Neural progenitor cell (in vitro differentiated cells): ENCODE results near the gene SYF2. TPM values are rescaled to one million over a fixed set of nuclear protein-coding genes. Genes with fewer than 3 reads are reported as not detected.

Experiments used
- DNase-seq: peaks from one replicate; pipeline ENCODE4 v3.0.0-alpha.2; 2016; ENCODE audit warnings: low spot score
- H2AFZ ChIP-seq: fragments of 200-600 bp; sonication (generic); replicated peaks from 2 replicates; pipeline ENCODE4 v1.6.1; 2016; ENCODE audit warnings: antibody characterized with exemption
- H3F3A ChIP-seq: fragments of 200-600 bp; sonication (generic); 2 replicates; pipeline ENCODE4 v1.6.1; 2016; ENCODE audit warnings: antibody characterized with exemption, low read depth
- H3K27ac ChIP-seq: fragments of 200-600 bp; sonication (generic); 2 replicates; pipeline ENCODE4 v1.5.1; 2016; ENCODE audit warnings: mild to moderate bottlenecking
- H3K27me3 ChIP-seq: fragments of 200-600 bp; sonication (generic); 2 replicates; pipeline ENCODE4 v1.6.1; 2016; ENCODE audit warnings: mild to moderate bottlenecking, moderate library complexity
- H3K36me3 ChIP-seq: fragments of 200-600 bp; sonication (generic); 2 replicates; pipeline ENCODE4 v1.5.1; 2016
- H3K4me1 ChIP-seq: fragments of 200-600 bp; sonication (generic); 2 replicates; pipeline ENCODE4 v1.6.1; 2016; ENCODE audit warnings: mixed run types
- H3K4me2 ChIP-seq: fragments of 200-600 bp; sonication (generic); 2 replicates; pipeline ENCODE4 v1.6.1; 2016
- H3K4me3 ChIP-seq: fragments of 200-600 bp; sonication (generic); 2 replicates; pipeline ENCODE4 v1.5.1; 2016
- H3K79me2 ChIP-seq: fragments of 200-600 bp; sonication (generic); 2 replicates; pipeline ENCODE4 v1.6.1; 2016; ENCODE audit warnings: low read depth
- H3K9ac ChIP-seq: fragments of 200-600 bp; sonication (generic); 2 replicates; pipeline ENCODE4 v1.6.1; 2016
- H3K9me3 ChIP-seq: fragments of 200-600 bp; sonication (generic); 2 replicates; pipeline ENCODE4 v1.5.1; 2016; ENCODE audit warnings: low read depth
- H4K20me1 ChIP-seq: fragments of 200-600 bp; sonication (generic); 2 replicates; pipeline ENCODE4 v1.6.1; 2016; ENCODE audit warnings: low read depth
- H3K27ac Mint-ChIP-seq: 3 replicates; pipeline ENCODE4 v1.8.0; 2021; ENCODE audit warnings: mixed read lengths
- H3K27me3 Mint-ChIP-seq: 2 replicates; pipeline ENCODE4 v1.8.0; 2022; ENCODE audit warnings: low read depth, mild to moderate bottlenecking, inconsistent platforms, moderate library complexity, mixed read lengths; ENCODE audit not compliant: insufficient read depth
- H3K36me3 Mint-ChIP-seq: 3 replicates; pipeline ENCODE4 v1.8.0; 2021; ENCODE audit warnings: mixed read lengths
- H3K4me1 Mint-ChIP-seq: 3 replicates; pipeline ENCODE4 v1.8.0; 2021; ENCODE audit warnings: mixed read lengths
- H3K4me3 Mint-ChIP-seq: 3 replicates; pipeline ENCODE4 v1.8.0; 2021; ENCODE audit warnings: mild to moderate bottlenecking, moderate library complexity, mixed read lengths
- H3K9me3 Mint-ChIP-seq: 3 replicates; pipeline ENCODE4 v1.8.0; 2020; ENCODE audit warnings: mixed read lengths
- EZH2 ChIP-seq: fragments of 200-600 bp; sonication (generic); IDR thresholded peaks from 2 replicates; pipeline ENCODE4 v1.6.1; 2017; ENCODE audit warnings: antibody characterized with exemption, mild to moderate bottlenecking, moderate library complexity
- EZH2phosphoT487 ChIP-seq: fragments of 200-600 bp; sonication (generic); IDR thresholded peaks from 2 replicates; pipeline ENCODE4 v1.6.1; 2017; ENCODE audit warnings: antibody characterized with exemption
- total RNA-seq: library from RNA; depleted of rRNA; stranded (reverse); fragments of >200 nt; gene quantifications from 2 replicates; pipeline ENCODE4 v1.2.3, GENCODE V29; 2015; ENCODE audit warnings: low replicate concordance
- TF ChIP-seq, protein P1 (sequence below): fragments of 200-600 bp; sonication (generic); IDR thresholded peaks from 2 replicates; pipeline ENCODE4 v1.5.1; 2017; ENCODE audit warnings: antibody characterized with exemption, mild to moderate bottlenecking

SYF2 gene
- total RNA-seq, 1 donor from 2014 or later: 114 TPM

DNA sequence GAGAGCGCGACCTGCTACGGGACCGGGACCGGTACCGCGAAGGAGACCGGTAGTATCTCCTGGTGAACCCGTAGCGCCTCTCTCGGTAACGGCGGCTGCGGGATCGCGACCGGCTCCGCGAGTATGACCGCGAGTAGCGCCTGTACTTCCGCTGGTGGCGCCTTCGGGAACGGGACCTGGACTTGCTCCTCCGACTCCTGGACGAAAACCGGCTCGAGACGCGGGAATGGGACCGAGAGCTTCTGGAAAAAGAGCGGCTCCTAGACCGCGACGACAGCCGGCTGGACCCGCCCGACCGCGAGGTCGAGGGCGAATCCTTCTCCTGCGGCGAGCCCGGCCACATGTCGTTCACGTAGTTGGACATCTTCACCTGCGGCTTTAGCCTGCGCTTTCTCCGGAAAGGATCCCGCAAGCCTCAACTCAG, 14.3 kb upstream of the SYF2 start:
- H3F3A ChIP-seq: peaks cover 47% of the 10 kb centered on the region
- peaks cover 25% of the 10 kb centered on the region for H3K4me1 Mint-ChIP-seq
- peaks cover 12% of the 10 kb centered on the region for H3K36me3 ChIP-seq
- no peaks in the 10 kb centered on the region for H3K9me3 Mint-ChIP-seq
- H3K4me2 ChIP-seq: peak overlapping the region; percentile 96
- no peaks in the 10 kb centered on the region for H3K9me3 ChIP-seq
- peak overlapping the region; percentile 58 for H3K9ac ChIP-seq
- DNase-seq: peak; percentile 66
- H3K4me1 ChIP-seq: no peaks in the 10 kb centered on the region
- peak overlapping the region; percentile 85 for H3K27ac ChIP-seq
- no peaks in the 10 kb centered on the region for H3K27me3 ChIP-seq
- H3K4me3 ChIP-seq: peak overlapping the region; percentile 89
- H3K36me3 Mint-ChIP-seq: peaks cover 10% of the 10 kb centered on the region
- peak overlapping the region; percentile 6 for H2AFZ ChIP-seq
- H3K4me3 Mint-ChIP-seq: peak overlapping the region; percentile 97
- H3K27ac Mint-ChIP-seq: peak overlapping the region; percentile 46
- peaks cover 36% of the 10 kb centered on the region for H3K79me2 ChIP-seq
- H4K20me1 ChIP-seq: peaks cover 24% of the 10 kb centered on the region
- peaks cover 3% of the 10 kb centered on the region for H3K27me3 Mint-ChIP-seq
- TF ChIP-seq EZH2 (peak; percentile 33), EZH2phosphoT487 (no peak)
- TF ChIP-seq, protein P1, sequence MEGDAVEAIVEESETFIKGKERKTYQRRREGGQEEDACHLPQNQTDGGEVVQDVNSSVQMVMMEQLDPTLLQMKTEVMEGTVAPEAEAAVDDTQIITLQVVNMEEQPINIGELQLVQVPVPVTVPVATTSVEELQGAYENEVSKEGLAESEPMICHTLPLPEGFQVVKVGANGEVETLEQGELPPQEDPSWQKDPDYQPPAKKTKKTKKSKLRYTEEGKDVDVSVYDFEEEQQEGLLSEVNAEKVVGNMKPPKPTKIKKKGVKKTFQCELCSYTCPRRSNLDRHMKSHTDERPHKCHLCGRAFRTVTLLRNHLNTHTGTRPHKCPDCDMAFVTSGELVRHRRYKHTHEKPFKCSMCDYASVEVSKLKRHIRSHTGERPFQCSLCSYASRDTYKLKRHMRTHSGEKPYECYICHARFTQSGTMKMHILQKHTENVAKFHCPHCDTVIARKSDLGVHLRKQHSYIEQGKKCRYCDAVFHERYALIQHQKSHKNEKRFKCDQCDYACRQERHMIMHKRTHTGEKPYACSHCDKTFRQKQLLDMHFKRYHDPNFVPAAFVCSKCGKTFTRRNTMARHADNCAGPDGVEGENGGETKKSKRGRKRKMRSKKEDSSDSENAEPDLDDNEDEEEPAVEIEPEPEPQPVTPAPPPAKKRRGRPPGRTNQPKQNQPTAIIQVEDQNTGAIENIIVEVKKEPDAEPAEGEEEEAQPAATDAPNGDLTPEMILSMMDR: peak; percentile 8

DNA sequence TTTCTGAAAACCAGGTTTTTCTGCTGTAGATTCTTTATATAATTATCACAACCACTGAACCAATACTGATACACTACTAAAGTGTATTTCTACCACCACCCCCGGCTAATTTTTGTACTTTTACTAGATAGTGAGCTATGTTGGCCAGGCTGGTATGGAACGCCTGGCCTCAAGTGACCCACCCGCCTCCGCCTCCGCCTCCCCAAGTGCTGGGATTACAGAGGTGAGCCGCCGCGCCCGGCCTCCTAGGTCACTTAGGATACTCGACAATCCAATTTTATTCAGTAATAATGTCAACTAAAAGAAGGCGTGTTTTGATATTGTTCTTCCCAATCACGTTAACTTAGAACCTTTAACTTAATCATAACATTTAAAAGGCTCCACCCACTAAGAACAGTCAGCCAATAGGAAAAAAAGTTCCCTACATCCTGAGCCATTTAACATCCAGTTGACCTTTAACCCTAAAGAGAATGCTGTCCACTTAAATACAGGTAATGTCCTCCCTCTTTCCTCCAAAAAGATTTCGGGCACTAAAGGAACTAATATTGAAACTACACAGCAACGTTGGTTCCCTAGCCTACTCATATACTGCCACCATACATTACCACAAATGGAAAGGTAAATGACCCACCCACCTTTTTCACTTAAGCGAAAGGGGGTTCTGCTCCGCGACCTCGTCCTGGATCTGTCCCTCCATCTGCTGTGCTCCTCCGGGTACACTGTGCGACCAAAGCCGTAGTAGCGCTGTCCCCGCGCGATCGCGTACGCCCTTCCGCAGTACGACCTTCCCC, 13.7 kb upstream of the SYF2 start:
- Histone ChIP-seq H3K4me3 (peak overlapping the region; percentile 89), H3K79me2 (peaks cover 36% of the 10 kb centered on the region), H3K4me2 (peak overlapping the region; percentile 96), H4K20me1 (peaks cover 24% of the 10 kb centered on the region), H2AFZ (no peak overlapping the region), H3K4me1 (no peaks in the 10 kb centered on the region), H3K9ac (peak overlapping the region; percentile 58), H3K27ac (no peak overlapping the region), H3F3A (peaks cover 52% of the 10 kb centered on the region), H3K36me3 (peaks cover 12% of the 10 kb centered on the region), H3K27me3 (no peaks in the 10 kb centered on the region), H3K9me3 (no peaks in the 10 kb centered on the region)
- H3K36me3 Mint-ChIP-seq: peaks cover 10% of the 10 kb centered on the region
- DNase-seq: peak; percentile 31
- TF ChIP-seq EZH2 (no peak), EZH2phosphoT487 (no peak)
- TF ChIP-seq, protein P1: no peak
- peaks cover 2% of the 10 kb centered on the region for H3K27me3 Mint-ChIP-seq
- peak overlapping the region; percentile 97 for H3K4me3 Mint-ChIP-seq
- H3K4me1 Mint-ChIP-seq: peaks cover 25% of the 10 kb centered on the region
- H3K27ac Mint-ChIP-seq: no peak overlapping the region
- no peaks in the 10 kb centered on the region for H3K9me3 Mint-ChIP-seq

DNA sequence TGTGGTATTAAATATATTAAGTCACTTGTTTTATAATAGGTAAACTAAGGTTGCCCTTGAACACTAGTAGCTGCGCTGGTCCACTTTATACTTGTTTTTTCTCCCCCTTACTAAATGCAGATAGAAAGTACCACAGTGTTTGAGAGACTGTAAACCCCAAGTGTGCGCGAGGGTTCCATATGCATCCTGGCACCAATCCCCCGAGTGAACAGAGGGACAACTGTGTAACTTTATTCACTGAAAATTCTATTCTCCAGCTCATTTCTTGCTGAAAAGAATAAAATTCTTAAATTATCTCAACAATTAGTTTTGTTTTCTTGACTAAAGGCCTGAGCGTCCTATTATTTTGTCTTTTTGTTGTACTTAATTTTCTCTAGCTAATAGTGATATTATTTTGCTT, 13.1 kb upstream of the SYF2 start:
- Mint-ChIP-seq H3K27ac (no peak overlapping the region), H3K9me3 (no peaks in the 10 kb centered on the region), H3K36me3 (peaks cover 10% of the 10 kb centered on the region), H3K27me3 (peaks cover 2% of the 10 kb centered on the region), H3K4me3 (peak overlapping the region; percentile 97), H3K4me1 (peaks cover 30% of the 10 kb centered on the region)
- Histone ChIP-seq H3K27ac (no peak overlapping the region), H4K20me1 (peaks cover 24% of the 10 kb centered on the region), H3K4me3 (peak overlapping the region; percentile 89), H3K79me2 (peaks cover 42% of the 10 kb centered on the region), H2AFZ (no peak overlapping the region), H3K9me3 (no peaks in the 10 kb centered on the region), H3K36me3 (peaks cover 12% of the 10 kb centered on the region), H3K4me2 (peak overlapping the region; percentile 96), H3K9ac (no peak overlapping the region), H3F3A (peaks cover 58% of the 10 kb centered on the region), H3K27me3 (no peaks in the 10 kb centered on the region), H3K4me1 (peaks cover 5% of the 10 kb centered on the region)
- DNase-seq: no peak
- no peak for TF ChIP-seq EZH2
- TF ChIP-seq EZH2phosphoT487: no peak
- TF ChIP-seq, protein P1: no peak
